Esophagus muscularis mucosa (tissue), 4 donors: ENCODE measurements around the gene RBM11. TPM values are rescaled to one million over a fixed set of nuclear protein-coding genes. Genes with fewer than 3 reads are reported as not detected.

Source experiments
- DNase-seq: peaks from one replicate; pipeline ENCODE4 v3.0.0-alpha.2; 2017; ENCODE audit errors: extremely low spot score
- H3K27ac ChIP-seq, 4 donors: fragments of 200-600 bp; sonication (generic); replicated peaks in 1 of 4; 1 replicate in 3 of 4; 2 replicates in 1 of 4; pipeline ENCODE4 v1.5.1; 2016 to 2019; ENCODE audit warnings: mild to moderate bottlenecking in 1 of 4
- H3K27me3 ChIP-seq, 4 donors: fragments of 200-600 bp; sonication (generic); one replicate each; pipeline versions ENCODE4 v1.5.1 to v1.6.0; 2016 to 2019
- H3K36me3 ChIP-seq, 4 donors: fragments of 200-600 bp; sonication (generic); one replicate each; pipeline ENCODE4 v1.5.1; 2016 to 2019
- H3K4me1 ChIP-seq, 4 donors: fragments of 200-600 bp; sonication (generic); one replicate each; pipeline ENCODE4 v1.5.1; 2016 to 2019
- H3K4me3 ChIP-seq, 4 donors: fragments of 200-600 bp; sonication (generic); 1 replicate in 2 of 4; 2 replicates in 2 of 4; pipeline ENCODE4 v1.5.1; 2016 to 2019; ENCODE audit warnings: mild to moderate bottlenecking in 4 of 4, moderate library complexity in 1 of 4
- H3K9me3 ChIP-seq, 4 donors: fragments of 200-600 bp; sonication (generic); 1 replicate in 3 of 4; 2 replicates in 1 of 4; pipeline ENCODE4 v1.5.1; 2016 to 2019
- EP300 ChIP-seq: sonication (generic); formaldehyde crosslinking; IDR thresholded peaks from one replicate; pipeline ENCODE4 v1.6.1; 2017; ENCODE audit warnings: antibody characterized with exemption
- POLR2A ChIP-seq: fragments of 450-650 bp; IDR thresholded peaks from one replicate; pipeline ENCODE4 v1.6.1; 2017; ENCODE audit warnings: antibody characterized with exemption, moderate library complexity, mild to moderate bottlenecking, low read depth
- POLR2AphosphoS5 ChIP-seq, 2 donors: sonication (generic); formaldehyde crosslinking; IDR thresholded peaks; one replicate each; pipeline ENCODE4 v1.6.1; 2017; ENCODE audit warnings: antibody characterized with exemption in 2 of 2
- WGBS: methylation state at CpG from one replicate; pipeline ENCODE4 v1.1.5; 2018; 5-methylcytosine and 5-hydroxymethylcytosine counted together
- intact Hi-C: fragments of 100-400 bp; cut with DNase I; formaldehyde crosslinking; loops from one replicate; pipeline ENCODE4 v1.15.1; 2023
- total RNA-seq, 4 donors: library from RNA; depleted of rRNA; stranded (reverse); fragments of >200 nt; gene quantifications; one replicate each; pipeline versions ENCODE4 v1.1.0 to v1.2.1, GENCODE V29; 2016
- TF ChIP-seq, protein P1 (sequence below), 3 experiments: fragments of 200-600 bp in 2 of 3; fragments of 450-650 bp in 1 of 3; sonication (generic) in 2 of 3; IDR thresholded peaks; one replicate each; pipeline ENCODE4 v1.5.1; 2017 to 2019; ENCODE audit warnings: antibody characterized with exemption in 3 of 3, mild to moderate bottlenecking in 2 of 3, moderate library complexity in 1 of 3

Gene RBM11
- total RNA-seq, 4 donors from 2014 or later = 0.29 to 1.6 (median 0.62) TPM

DNA sequence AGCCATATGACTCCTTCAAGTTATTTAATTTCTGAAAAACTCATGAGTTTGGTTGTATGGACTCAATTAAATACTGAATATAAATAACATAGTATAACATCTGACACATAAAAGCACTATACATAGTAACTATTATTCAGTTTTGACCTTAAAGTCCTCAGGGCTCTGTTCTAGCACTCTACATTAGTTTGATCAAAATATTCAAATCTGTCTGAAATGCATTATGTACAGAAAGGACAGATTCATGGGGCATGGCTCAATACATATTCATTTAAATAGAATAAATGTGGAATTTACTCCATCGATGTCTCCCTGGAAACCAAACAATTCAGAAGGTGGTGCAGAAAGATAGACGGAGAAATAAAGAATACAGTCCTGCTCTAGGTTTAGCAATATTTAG, 49.1 kb downstream of the RBM11 start:
- H3K27ac ChIP-seq = no peak overlapping the region
- H3K27me3 ChIP-seq = no peaks in the 10 kb centered on the region
- TF ChIP-seq POLR2AphosphoS5 (IDR thresholded peaks at IDR 0.05) (no peak), EP300 (no peak), POLR2A (no peak)
- TF ChIP-seq, protein P1, sequence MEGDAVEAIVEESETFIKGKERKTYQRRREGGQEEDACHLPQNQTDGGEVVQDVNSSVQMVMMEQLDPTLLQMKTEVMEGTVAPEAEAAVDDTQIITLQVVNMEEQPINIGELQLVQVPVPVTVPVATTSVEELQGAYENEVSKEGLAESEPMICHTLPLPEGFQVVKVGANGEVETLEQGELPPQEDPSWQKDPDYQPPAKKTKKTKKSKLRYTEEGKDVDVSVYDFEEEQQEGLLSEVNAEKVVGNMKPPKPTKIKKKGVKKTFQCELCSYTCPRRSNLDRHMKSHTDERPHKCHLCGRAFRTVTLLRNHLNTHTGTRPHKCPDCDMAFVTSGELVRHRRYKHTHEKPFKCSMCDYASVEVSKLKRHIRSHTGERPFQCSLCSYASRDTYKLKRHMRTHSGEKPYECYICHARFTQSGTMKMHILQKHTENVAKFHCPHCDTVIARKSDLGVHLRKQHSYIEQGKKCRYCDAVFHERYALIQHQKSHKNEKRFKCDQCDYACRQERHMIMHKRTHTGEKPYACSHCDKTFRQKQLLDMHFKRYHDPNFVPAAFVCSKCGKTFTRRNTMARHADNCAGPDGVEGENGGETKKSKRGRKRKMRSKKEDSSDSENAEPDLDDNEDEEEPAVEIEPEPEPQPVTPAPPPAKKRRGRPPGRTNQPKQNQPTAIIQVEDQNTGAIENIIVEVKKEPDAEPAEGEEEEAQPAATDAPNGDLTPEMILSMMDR (IDR thresholded peaks at IDR 0.05) = no peak
- 83% methylated on average over 2 of the region's 2 CpGs for WGBS
- intact Hi-C loops = no loop called here
- no peaks in the 10 kb centered on the region for H3K36me3 ChIP-seq
- H3K4me1 ChIP-seq = no peaks in the 10 kb centered on the region
- no peaks in the 10 kb centered on the region for H3K9me3 ChIP-seq
- no peak for DNase-seq
- H3K4me3 ChIP-seq = no peak overlapping the region

DNA sequence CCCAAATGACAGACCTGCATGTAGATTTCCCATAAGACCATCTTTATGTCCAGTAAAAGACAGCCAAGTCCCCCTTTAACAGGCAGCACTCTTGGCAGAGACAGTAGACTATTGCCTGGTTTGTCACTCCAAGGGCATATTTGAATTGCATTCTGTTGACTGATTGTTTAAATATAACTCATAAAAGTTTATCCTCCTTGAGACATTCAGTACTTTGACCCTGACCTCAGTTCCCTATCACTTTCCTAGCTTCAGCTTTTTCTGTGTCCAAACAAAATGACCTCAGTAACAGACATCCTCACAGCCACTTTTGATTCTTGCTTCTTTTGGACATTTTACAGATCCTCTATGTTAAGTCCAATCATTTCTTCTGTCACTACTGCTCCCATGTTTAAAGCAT, 51.1 kb downstream of the RBM11 start:
- no peaks in the 10 kb centered on the region for H3K9me3 ChIP-seq
- no peaks in the 10 kb centered on the region for H3K27me3 ChIP-seq
- intact Hi-C loops = no loop called here
- no peak for DNase-seq
- H3K4me1 ChIP-seq = no peaks in the 10 kb centered on the region
- H3K27ac ChIP-seq = no peak overlapping the region
- H3K4me3 ChIP-seq = no peak overlapping the region
- TF ChIP-seq POLR2A (no peak), EP300 (no peak), POLR2AphosphoS5 (IDR thresholded peaks at IDR 0.05) (no peak)
- TF ChIP-seq, protein P1 (IDR thresholded peaks at IDR 0.05) = no peak
- H3K36me3 ChIP-seq = no peaks in the 10 kb centered on the region

DNA sequence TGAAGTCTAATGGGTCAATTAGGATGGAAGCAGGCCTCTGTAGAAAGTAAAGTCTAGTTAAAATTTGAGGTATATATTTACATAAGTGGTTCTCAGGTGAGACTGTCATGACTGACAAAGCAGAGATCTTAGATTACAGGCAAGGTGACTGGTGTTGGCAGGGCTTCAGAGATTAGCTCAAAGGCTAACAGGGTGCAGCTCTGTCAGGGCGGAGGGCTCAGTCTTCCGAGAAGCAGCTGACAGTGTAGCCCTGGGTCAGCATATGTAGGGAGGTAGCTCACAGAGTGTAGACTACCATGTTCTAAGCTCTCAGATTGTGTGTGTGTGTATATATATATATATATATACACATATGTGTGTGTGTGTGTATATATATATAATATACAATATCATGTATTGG, 54.7 kb downstream of the RBM11 start:
- H3K4me3 ChIP-seq = no peak overlapping the region
- no peak overlapping the region for H3K27ac ChIP-seq
- peaks cover 0 to 7% (median 4%) of the 10 kb centered on the region in 4 donors for H3K4me1 ChIP-seq
- DNase-seq = no peak
- WGBS = 64% methylated on average over 2 of the region's 2 CpGs
- no peaks in the 10 kb centered on the region for H3K36me3 ChIP-seq
- TF ChIP-seq EP300 (no peak), POLR2AphosphoS5 (IDR thresholded peaks at IDR 0.05) (no peak), POLR2A (no peak)
- TF ChIP-seq, protein P1 (IDR thresholded peaks at IDR 0.05) = no peak
- intact Hi-C loops = no loop called here
- peaks cover 0 to 16% (median 0%) of the 10 kb centered on the region in 4 donors for H3K27me3 ChIP-seq
- H3K9me3 ChIP-seq = no peaks in the 10 kb centered on the region

DNA sequence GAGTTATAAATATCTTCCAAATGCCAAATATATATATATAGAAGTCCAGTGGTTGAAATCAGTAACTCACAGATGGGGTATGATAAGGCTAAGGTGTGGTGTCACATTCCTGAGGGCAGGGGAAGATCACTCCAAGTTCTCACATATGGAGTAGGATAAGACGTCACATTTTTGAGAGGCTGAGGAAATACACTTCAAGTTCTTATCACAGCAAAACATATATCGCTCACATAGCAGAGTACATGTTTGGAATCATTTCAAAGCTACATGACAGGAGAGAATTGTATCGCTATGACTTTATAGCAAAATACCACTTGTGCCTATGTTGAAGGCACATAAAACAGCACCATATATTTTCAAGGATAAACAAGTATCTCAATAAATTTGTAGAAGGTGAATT, 55.1 kb downstream of the RBM11 start:
- Histone ChIP-seq H3K9me3 (no peaks in the 10 kb centered on the region), H3K27ac (no peak overlapping the region), H3K27me3 (peaks cover 0 to 16% (median 0%) of the 10 kb centered on the region in 4 donors), H3K4me3 (no peak overlapping the region), H3K36me3 (no peaks in the 10 kb centered on the region), H3K4me1 (peaks cover 0 to 7% (median 4%) of the 10 kb centered on the region in 4 donors)
- TF ChIP-seq, protein P1 (IDR thresholded peaks at IDR 0.05) = no peak
- no peak for TF ChIP-seq POLR2A
- TF ChIP-seq POLR2AphosphoS5 (IDR thresholded peaks at IDR 0.05) = no peak
- no peak for TF ChIP-seq EP300
- intact Hi-C loops = no loop called here
- DNase-seq = no peak
- WGBS = 71% methylated on average over 3 of the region's 3 CpGs

DNA sequence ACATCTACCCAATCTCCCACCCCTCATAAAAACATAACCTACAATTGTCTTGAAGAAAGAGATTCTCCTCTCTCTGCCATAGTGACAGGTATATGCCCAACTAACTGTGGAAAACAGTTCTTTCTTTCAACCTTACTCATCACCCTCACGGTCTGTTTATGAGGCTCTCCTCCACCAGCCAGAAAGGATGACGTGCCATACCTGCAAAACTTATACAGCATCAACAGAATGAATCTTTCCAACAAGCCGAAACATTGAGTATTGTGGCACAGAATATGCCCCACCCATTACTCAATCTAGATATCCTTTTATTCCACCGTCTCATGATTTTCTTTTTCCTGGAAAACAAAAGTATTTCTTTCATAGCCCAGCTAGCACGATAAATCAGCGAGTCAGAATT, 55.7 kb downstream of the RBM11 start:
- 71% methylated on average over 6 of the region's 6 CpGs for WGBS
- Histone ChIP-seq H3K4me1 (peaks cover 0 to 7% (median 4%) of the 10 kb centered on the region in 4 donors), H3K27me3 (peaks cover 0 to 16% (median 0%) of the 10 kb centered on the region in 4 donors), H3K27ac (no peak overlapping the region), H3K36me3 (no peaks in the 10 kb centered on the region), H3K4me3 (no peak overlapping the region), H3K9me3 (no peaks in the 10 kb centered on the region)
- TF ChIP-seq POLR2A (no peak), EP300 (no peak), POLR2AphosphoS5 (IDR thresholded peaks at IDR 0.05) (no peak)
- TF ChIP-seq, protein P1 (IDR thresholded peaks at IDR 0.05) = no peak
- intact Hi-C loops = no loop called here
- no peak for DNase-seq
